ENCODE data around the gene TMEM87B. TPM values are rescaled to one million over a fixed set of nuclear protein-coding genes. Genes with fewer than 3 reads are reported as not detected.

TMEM87B gene
- total and polyA plus RNA-seq, 10 donors, result 10.4 to 39.9 (median 32.9) TPM

GRCh38 chr2:112140205-112140802 lies 85.2 kb downstream of the TMEM87B start:
- Histone ChIP-seq H3K36me3 (no peaks in the 10 kb centered on the region), H3K27ac (peak overlapping the region in 3 of 8 donors; percentile 11 to 48 (median 33)), H3K4me1 (peaks cover 0 to 21% (median 9%) of the 10 kb centered on the region in 6 donors), H3K9me3 (no peaks in the 10 kb centered on the region), H3K27me3 (replicated peaks in 1 of 7) (peaks cover 0 to 42% (median 8%) of the 10 kb centered on the region in 7 donors), H3K4me3 (peak overlapping the region in 3 of 8 donors; percentile 16 to 32 (median 31))
- DNase-seq, result no peak
- TF ChIP-seq CTCF (IDR thresholded peaks at IDR 0.05 in 8 of 11, conservative IDR thresholded peaks at IDR 0.05 in 3 of 11), result no peak
- TF ChIP-seq POLR2AphosphoS5 (IDR thresholded peaks at IDR 0.05), result no peak
- TF ChIP-seq POLR2A (IDR thresholded peaks at IDR 0.05), result no peak
- 12 to 27% (median 22%) methylated on average over 29 to 30 of the region's 30 CpGs for WGBS, 5 donors
- intact Hi-C loops (cut with DNase I; ENCODE audit: low total_unique reads), result no loop called here

GRCh38 chr2:112140899-112141625 lies 86.0 kb downstream of the TMEM87B start:
- Histone ChIP-seq H3K27ac (peak overlapping the region in 1 of 8 donors; percentile 48), H3K4me3 (no peak overlapping the region), H3K9me3 (no peaks in the 10 kb centered on the region), H3K36me3 (no peaks in the 10 kb centered on the region), H3K27me3 (replicated peaks in 1 of 7) (peaks cover 0 to 42% (median 8%) of the 10 kb centered on the region in 7 donors), H3K4me1 (peaks cover 0 to 21% (median 9%) of the 10 kb centered on the region in 6 donors)
- TF ChIP-seq CTCF (IDR thresholded peaks at IDR 0.05 in 8 of 11, conservative IDR thresholded peaks at IDR 0.05 in 3 of 11) (no peak), POLR2A (IDR thresholded peaks at IDR 0.05) (no peak), POLR2AphosphoS5 (IDR thresholded peaks at IDR 0.05) (no peak)
- 88 to 93% (median 90%) methylated on average over 20 of the region's 20 CpGs for WGBS, 5 donors
- intact Hi-C loops (cut with DNase I; ENCODE audit: low total_unique reads), result no loop called here
- no peak for DNase-seq

GRCh38 chr2:112141626-112142007 lies 86.5 kb downstream of the TMEM87B start:
- TF ChIP-seq POLR2A (IDR thresholded peaks at IDR 0.05), result no peak
- no peak for TF ChIP-seq CTCF (IDR thresholded peaks at IDR 0.05 in 8 of 11, conservative IDR thresholded peaks at IDR 0.05 in 3 of 11)
- TF ChIP-seq POLR2AphosphoS5 (IDR thresholded peaks at IDR 0.05), result no peak
- H3K4me1 ChIP-seq, result peaks cover 0 to 21% (median 9%) of the 10 kb centered on the region in 6 donors
- H3K9me3 ChIP-seq, result no peaks in the 10 kb centered on the region
- H3K27ac ChIP-seq, result no peak overlapping the region
- no peaks in the 10 kb centered on the region for H3K36me3 ChIP-seq
- no peak overlapping the region for H3K4me3 ChIP-seq
- intact Hi-C loops (cut with DNase I; ENCODE audit: low total_unique reads), result no loop called here
- no peak for DNase-seq
- H3K27me3 ChIP-seq (replicated peaks in 1 of 7), result peaks cover 0 to 39% (median 8%) of the 10 kb centered on the region in 7 donors
- 70 to 91% (median 81%) methylated on average over 7 of the region's 7 CpGs for WGBS, 5 donors

- H3K9me3 ChIP-seq, result no peaks in the 10 kb centered on the region
- intact Hi-C loops (cut with DNase I; ENCODE audit: low total_unique reads), result no loop called here
- H3K27me3 ChIP-seq (replicated peaks in 1 of 7), result peaks cover 0 to 29% (median 8%) of the 10 kb centered on the region in 7 donors
- TF ChIP-seq POLR2A (IDR thresholded peaks at IDR 0.05), result no peak
- TF ChIP-seq POLR2AphosphoS5 (IDR thresholded peaks at IDR 0.05), result no peak
- no peak for TF ChIP-seq CTCF (IDR thresholded peaks at IDR 0.05 in 8 of 11, conservative IDR thresholded peaks at IDR 0.05 in 3 of 11)
- WGBS, 5 donors, result 87 to 93% (median 90%) methylated on average over 7 to 8 of the region's 8 CpGs
- H3K27ac ChIP-seq, result no peak overlapping the region
- DNase-seq, result no peak
- H3K36me3 ChIP-seq, result no peaks in the 10 kb centered on the region
- no peak overlapping the region for H3K4me3 ChIP-seq
- peaks cover 0 to 16% (median 6%) of the 10 kb centered on the region in 6 donors for H3K4me1 ChIP-seq
Observed at GRCh38 chr2:112142525-112143078, 87.5 kb downstream of the TMEM87B start.
